Endodermal cell (in vitro differentiated cells): Measurements from ENCODE around the gene KCNG4. TPM values are rescaled to one million over a fixed set of nuclear protein-coding genes. Genes with fewer than 3 reads are reported as not detected.

Experiments
- DNase-seq: peaks from one replicate; pipeline ENCODE4 v3.0.0-alpha.2; 2017
- H3K27ac ChIP-seq: 2 replicates; pipeline ENCODE4 v1.5.1; 2013; ENCODE audit warnings: mild to moderate bottlenecking, low read depth, low read length, moderate library complexity
- H3K27me3 ChIP-seq: 2 replicates; pipeline ENCODE4 v1.6.1; 2013; ENCODE audit warnings: mild to moderate bottlenecking, low read length, moderate library complexity; ENCODE audit not compliant: insufficient read depth, control insufficient read depth, poor library complexity, severe bottlenecking
- H3K36me3 ChIP-seq: 2 replicates; pipeline ENCODE4 v1.7.0; 2013; ENCODE audit warnings: mild to moderate bottlenecking, low read length, moderate library complexity; ENCODE audit not compliant: control insufficient read depth, insufficient read depth
- H3K4me1 ChIP-seq: one replicate; pipeline ENCODE4 v1.7.0; 2013; ENCODE audit warnings: low read length; ENCODE audit not compliant: control insufficient read depth, insufficient read depth
- H3K4me3 ChIP-seq: 2 replicates; pipeline ENCODE4 v1.5.1; 2013; ENCODE audit warnings: mild to moderate bottlenecking, low read length, moderate library complexity
- H3K9ac ChIP-seq: 2 replicates; pipeline ENCODE4 v1.6.1; 2013; ENCODE audit warnings: mild to moderate bottlenecking, low read length, moderate library complexity; ENCODE audit not compliant: poor library complexity, severe bottlenecking; ENCODE audit errors: extremely low read depth
- H3K9me3 ChIP-seq: 2 replicates; pipeline ENCODE4 v1.6.1; 2013; ENCODE audit warnings: mild to moderate bottlenecking, low read length, moderate library complexity; ENCODE audit not compliant: control insufficient read depth
- H3K27ac Mint-ChIP-seq: 2 replicates; pipeline ENCODE4 v1.8.0; 2020; ENCODE audit warnings: mixed read lengths
- H3K27me3 Mint-ChIP-seq: 2 replicates; pipeline ENCODE4 v1.8.0; 2021; ENCODE audit warnings: mild to moderate bottlenecking, mixed read lengths; ENCODE audit not compliant: insufficient read depth
- H3K36me3 Mint-ChIP-seq: 2 replicates; pipeline ENCODE4 v1.8.0; 2020; ENCODE audit warnings: low read depth, mixed read lengths
- H3K4me1 Mint-ChIP-seq: 2 replicates; pipeline ENCODE4 v1.8.0; 2020; ENCODE audit warnings: mixed read lengths
- H3K4me3 Mint-ChIP-seq: 2 replicates; pipeline ENCODE4 v1.8.0; 2020; ENCODE audit warnings: mild to moderate bottlenecking, moderate library complexity, mixed read lengths
- H3K9me3 Mint-ChIP-seq: 2 replicates; pipeline ENCODE4 v1.8.0; 2020; ENCODE audit warnings: mild to moderate bottlenecking, mixed read lengths
- CTCF ChIP-seq: fragments of 200-600 bp; sonication (generic); conservative IDR thresholded peaks from 2 replicates; pipeline ENCODE4 v1.5.0; 2021; ENCODE audit warnings: antibody characterized with exemption, mild to moderate bottlenecking
- WGBS, 2 experiments: methylation state at CpG; one replicate each; pipeline versions ENCODE4 v1.1.5 to v1.1.7; 2013; ENCODE audit warnings: missing lambda C conversion rate in 2 of 2, mixed read lengths in 1 of 2; ENCODE audit not compliant: insufficient coverage in 1 of 2, insufficient read length in 1 of 2; 5-methylcytosine and 5-hydroxymethylcytosine counted together
- total RNA-seq, 2 donors: library from RNA; stranded (reverse); fragmentation: NEBNext Ultra II Directional in 1 of 2; extraction: Animal tissue kit (Norgen Biotek cat#: 25700) in 1 of 2; gene quantifications; 2 replicates in 1 of 2; 3 replicates in 1 of 2; pipeline ENCODE4 v1.2.1, GENCODE V29; 2021

The KCNG4 gene
- total RNA-seq, 2 donors from 2014 or later = not detected

DNA sequence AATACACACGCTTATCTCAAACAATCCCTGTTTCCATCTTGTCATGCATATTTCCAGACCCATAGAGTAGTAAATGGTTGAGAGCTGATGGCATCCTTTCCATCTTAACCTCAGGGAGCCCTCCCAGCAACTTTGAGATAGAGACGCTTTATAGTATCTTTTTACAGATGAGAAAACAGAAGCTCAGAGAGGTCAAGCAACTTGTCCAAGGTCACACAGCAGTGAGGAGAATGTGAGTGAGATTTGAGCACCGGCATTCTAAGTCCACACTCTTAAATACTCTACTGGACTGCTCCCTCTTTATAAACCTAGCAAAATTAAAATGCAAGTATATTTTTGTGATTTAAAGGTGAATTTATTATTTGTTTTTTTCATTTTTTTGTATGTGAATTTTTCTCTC, 19.9 kb upstream of the KCNG4 start:
- Histone ChIP-seq H3K27me3 (peaks cover 20% of the 10 kb centered on the region), H3K4me3 (no peak overlapping the region), H3K9ac (no peak overlapping the region), H3K4me1 (no peaks in the 10 kb centered on the region), H3K9me3 (no peaks in the 10 kb centered on the region), H3K36me3 (no peaks in the 10 kb centered on the region), H3K27ac (no peak overlapping the region)
- Mint-ChIP-seq H3K9me3 (peaks cover 7% of the 10 kb centered on the region), H3K27me3 (peaks cover 40% of the 10 kb centered on the region), H3K4me3 (no peak overlapping the region), H3K27ac (no peak overlapping the region), H3K4me1 (no peaks in the 10 kb centered on the region), H3K36me3 (no peaks in the 10 kb centered on the region)
- no peak for DNase-seq
- no peak for TF ChIP-seq CTCF
- 86% methylated on average over 3 of the region's 3 CpGs; no CpG with 5 or more reads in 1 of the 2 experiments for WGBS, 2 experiments

DNA sequence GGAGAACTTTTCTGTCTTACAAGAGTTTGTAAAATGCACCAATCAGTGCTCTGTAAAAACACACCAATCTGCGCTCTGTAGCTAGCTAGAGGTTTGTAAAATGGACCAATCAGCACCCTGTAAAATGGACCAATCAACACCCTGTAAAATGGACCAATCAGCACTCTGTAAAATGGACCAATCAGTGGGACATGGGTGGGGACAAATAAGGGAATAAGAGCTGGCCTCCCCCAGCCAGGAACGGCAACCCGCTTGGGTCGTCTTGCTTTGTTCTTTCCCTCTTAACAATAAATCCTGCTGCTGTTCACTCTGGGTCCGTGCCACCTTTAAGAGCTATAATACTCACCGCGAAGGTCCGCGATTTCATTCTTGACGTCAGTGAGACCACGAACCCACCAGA, 18.5 kb upstream of the KCNG4 start:
- Mint-ChIP-seq H3K4me3 (no peak overlapping the region), H3K27me3 (peaks cover 34% of the 10 kb centered on the region), H3K36me3 (no peaks in the 10 kb centered on the region), H3K9me3 (peaks cover 7% of the 10 kb centered on the region), H3K27ac (no peak overlapping the region), H3K4me1 (no peaks in the 10 kb centered on the region)
- no peak overlapping the region for H3K27ac ChIP-seq
- H3K9me3 ChIP-seq = no peaks in the 10 kb centered on the region
- peaks cover 15% of the 10 kb centered on the region for H3K27me3 ChIP-seq
- H3K9ac ChIP-seq = no peak overlapping the region
- DNase-seq = no peak
- no peak overlapping the region for H3K4me3 ChIP-seq
- no peak for TF ChIP-seq CTCF
- no peaks in the 10 kb centered on the region for H3K36me3 ChIP-seq
- 89 to 100% methylated on average over 10 to 11 of the region's 11 CpGs for WGBS, 2 experiments
- H3K4me1 ChIP-seq = no peaks in the 10 kb centered on the region

DNA sequence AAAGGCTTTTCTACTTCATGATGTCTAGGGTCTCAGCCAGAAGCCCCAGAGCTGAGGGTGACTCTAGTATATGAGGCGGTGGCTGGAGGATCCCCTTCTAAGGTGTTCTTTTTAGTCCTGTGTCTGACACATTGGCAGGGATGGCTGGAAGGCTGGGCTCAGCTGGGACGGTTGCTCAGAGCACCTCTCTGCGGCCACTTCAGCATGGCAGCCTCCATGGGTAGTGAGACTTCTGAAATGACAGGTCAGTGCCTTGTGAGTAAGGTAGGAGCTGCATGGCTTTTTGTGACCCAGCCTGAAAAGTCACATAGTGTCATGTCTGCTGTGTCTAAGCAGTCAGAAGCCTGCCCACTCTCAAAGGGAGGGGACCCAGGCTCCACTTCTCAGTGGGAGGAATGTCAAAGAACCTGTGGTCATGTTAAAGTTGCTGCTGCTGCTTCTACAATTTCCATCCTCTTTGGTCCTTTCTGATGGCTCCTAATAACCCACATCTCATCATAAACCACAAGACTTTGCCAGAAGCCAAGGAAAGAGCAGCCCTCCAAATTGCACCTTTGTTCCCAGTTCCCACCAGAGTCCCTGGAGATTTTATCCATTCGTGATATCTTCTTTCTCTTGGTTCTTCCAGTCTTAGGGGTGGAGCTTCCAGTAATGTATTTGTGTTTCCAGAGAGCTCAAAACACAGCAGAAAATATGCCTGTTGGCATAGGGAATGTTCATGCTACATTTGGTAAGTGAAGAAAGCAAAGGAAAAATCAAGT, 15.4 kb upstream of the KCNG4 start:
- H3K27me3 Mint-ChIP-seq = peaks cover 39% of the 10 kb centered on the region
- no peak for DNase-seq
- Histone ChIP-seq H3K27ac (no peak overlapping the region), H3K9me3 (no peaks in the 10 kb centered on the region), H3K9ac (no peak overlapping the region), H3K36me3 (no peaks in the 10 kb centered on the region), H3K27me3 (peaks cover 8% of the 10 kb centered on the region), H3K4me3 (no peak overlapping the region), H3K4me1 (no peaks in the 10 kb centered on the region)
- TF ChIP-seq CTCF = no peak
- peaks cover 7% of the 10 kb centered on the region for H3K9me3 Mint-ChIP-seq
- WGBS, 2 experiments = 89 to 100% methylated on average over 3 to 4 of the region's 4 CpGs
- no peak overlapping the region for H3K27ac Mint-ChIP-seq
- no peaks in the 10 kb centered on the region for H3K4me1 Mint-ChIP-seq
- no peak overlapping the region for H3K4me3 Mint-ChIP-seq
- H3K36me3 Mint-ChIP-seq = no peaks in the 10 kb centered on the region
